Activated CD8-positive, alpha-beta T cell treated with anti-CD3 and anti-CD28 coated beads, Interleukin-2, amount 10 ng/mL, durations not matched to agents 7 days and 5 days (primary cell): Measurements from ENCODE around the gene ZEB1. TPM values are rescaled to one million over a fixed set of nuclear protein-coding genes. Genes with fewer than 3 reads are reported as not detected.

Experiments
- ATAC-seq: fragments of 150-1000 bp; cut with Tn5 transposase; one replicate; pipeline ENCODE4 v1.10.0; 2021; ENCODE audit warnings: moderate library complexity
- CTCF ChIA-PET: fragments of 350-600 bp; sonication (Branson Sonifier 250); formaldehyde crosslinking; loops from one replicate; lab custom pipeline; 2021; ENCODE audit warnings: antibody characterized with exemption; lab: Charles Lee
- POLR2A ChIA-PET: fragments of 350-600 bp; sonication (Branson Sonifier 250); formaldehyde crosslinking; loops from one replicate; lab custom pipeline; 2021; ENCODE audit warnings: antibody characterized with exemption; lab: Charles Lee
- DNase-seq: peaks from one replicate; pipeline ENCODE4 v3.0.0-alpha.2; 2020
- H3K27ac Mint-ChIP-seq: one replicate; pipeline ENCODE4 v1.8.0; 2021; ENCODE audit warnings: mild to moderate bottlenecking, mixed read lengths
- H3K27me3 Mint-ChIP-seq: one replicate; pipeline ENCODE4 v1.8.0; 2021; ENCODE audit warnings: low read depth, mixed read lengths
- H3K36me3 Mint-ChIP-seq: one replicate; pipeline ENCODE4 v1.8.0; 2021; ENCODE audit warnings: low read depth, mixed read lengths
- H3K4me1 Mint-ChIP-seq: one replicate; pipeline ENCODE4 v1.8.0; 2021; ENCODE audit warnings: low read depth, mixed read lengths
- H3K4me3 Mint-ChIP-seq: one replicate; pipeline ENCODE4 v1.8.0; 2021; ENCODE audit warnings: mild to moderate bottlenecking, mixed read lengths
- H3K9me3 Mint-ChIP-seq: one replicate; pipeline ENCODE4 v1.8.0; 2022; ENCODE audit warnings: mixed read lengths; ENCODE audit not compliant: insufficient read depth
- total RNA-seq, 2 experiments: library from RNA; stranded (reverse); gene quantifications; one replicate each; pipeline ENCODE4 v1.2.3, GENCODE V29; 2021

ZEB1 gene
- total RNA-seq: 10 to 100 TPM; 38.3 to 39.3 TPM

GRCh38 chr10:31318854-31319601, at the start of gene ZEB1:
Gene ZEB1, plus strand, starts transcription at chr10:31319216. Its CDS starts 19 bp downstream, at chr10:31319235.
- CTCF ChIA-PET: interaction anchor here (1.0 to 2.1 kb wide), 3 partner anchors 34 to 534 kb away, joined by 3 to 10 read pairs (median 5); partner anchors contain the start of gene ZNF438
- Mint-ChIP-seq H3K27me3 (no peaks in the 10 kb centered on the region), H3K4me1 (peaks cover 53% of the 10 kb centered on the region), H3K27ac (peak within 1 kb of the TSS; percentile 99), H3K36me3 (peaks cover 13% of the 10 kb centered on the region), H3K9me3 (no peaks in the 10 kb centered on the region), H3K4me3 (peak within 1 kb of the TSS; percentile 96)
- POLR2A ChIA-PET: interaction anchor here (0.7 to 3.0 kb wide), 6 partner anchors 21 to 1027 kb away, joined by 3 to 10 read pairs (median 4); partner anchors contain the start of gene ZNF438
- peak; percentile 95 for DNase-seq
- ATAC-seq: peak; percentile 66

GRCh38 chr10:31270954-31271353, 48.1 kb upstream of the ZEB1 start:
- ChIA-PET POLR2A (no interaction called here), CTCF (no interaction called here)
- Mint-ChIP-seq H3K36me3 (no peaks in the 10 kb centered on the region), H3K27ac (no peak overlapping the region), H3K4me3 (no peak overlapping the region), H3K4me1 (no peaks in the 10 kb centered on the region), H3K9me3 (peaks cover 12% of the 10 kb centered on the region), H3K27me3 (no peaks in the 10 kb centered on the region)
- no peak for DNase-seq
- no peak for ATAC-seq

- no peak overlapping the region for H3K4me3 Mint-ChIP-seq
- H3K36me3 Mint-ChIP-seq: no peaks in the 10 kb centered on the region
- no peak for ATAC-seq
- no peaks in the 10 kb centered on the region for H3K4me1 Mint-ChIP-seq
- ChIA-PET CTCF (no interaction called here), POLR2A (no interaction called here)
- no peaks in the 10 kb centered on the region for H3K27me3 Mint-ChIP-seq
- no peak for DNase-seq
- H3K9me3 Mint-ChIP-seq: peaks cover 12% of the 10 kb centered on the region
- H3K27ac Mint-ChIP-seq: no peak overlapping the region
Measured at GRCh38 chr10:31272841-31273240, 46.2 kb upstream of the ZEB1 start.

GRCh38 chr10:31273789-31274188, 45.2 kb upstream of the ZEB1 start:
- H3K4me3 Mint-ChIP-seq: no peak overlapping the region
- ATAC-seq: no peak
- POLR2A ChIA-PET: no interaction called here
- H3K27ac Mint-ChIP-seq: no peak overlapping the region
- no peaks in the 10 kb centered on the region for H3K36me3 Mint-ChIP-seq
- H3K4me1 Mint-ChIP-seq: no peaks in the 10 kb centered on the region
- no peak for DNase-seq
- peaks cover 12% of the 10 kb centered on the region for H3K9me3 Mint-ChIP-seq
- CTCF ChIA-PET: no interaction called here
- H3K27me3 Mint-ChIP-seq: no peaks in the 10 kb centered on the region

- Mint-ChIP-seq H3K4me3 (no peak overlapping the region), H3K9me3 (peaks cover 12% of the 10 kb centered on the region), H3K36me3 (no peaks in the 10 kb centered on the region), H3K27ac (no peak overlapping the region), H3K27me3 (no peaks in the 10 kb centered on the region), H3K4me1 (no peaks in the 10 kb centered on the region)
- ChIA-PET POLR2A (no interaction called here), CTCF (no interaction called here)
- no peak for DNase-seq
- ATAC-seq: no peak
Measured at GRCh38 chr10:31274310-31274709, 44.7 kb upstream of the ZEB1 start.

GRCh38 chr10:31278279-31278941, 40.6 kb upstream of the ZEB1 start:
- no peak for DNase-seq
- H3K27ac Mint-ChIP-seq: no peak overlapping the region
- ChIA-PET CTCF (interaction anchor here (0.7 to 1.0 kb wide), 2 partner anchors 11 to 1286 kb away, joined by 3 read pairs; no protein-coding TSS in a partner anchor), POLR2A (no interaction called here)
- H3K9me3 Mint-ChIP-seq: peaks cover 14% of the 10 kb centered on the region
- peaks cover 5% of the 10 kb centered on the region for H3K27me3 Mint-ChIP-seq
- no peaks in the 10 kb centered on the region for H3K4me1 Mint-ChIP-seq
- H3K4me3 Mint-ChIP-seq: no peak overlapping the region
- no peak for ATAC-seq
- peaks cover 2% of the 10 kb centered on the region for H3K36me3 Mint-ChIP-seq

- Mint-ChIP-seq H3K9me3 (peaks cover 14% of the 10 kb centered on the region), H3K4me1 (no peaks in the 10 kb centered on the region), H3K4me3 (no peak overlapping the region), H3K36me3 (peaks cover 2% of the 10 kb centered on the region), H3K27me3 (peaks cover 5% of the 10 kb centered on the region), H3K27ac (no peak overlapping the region)
- POLR2A ChIA-PET: no interaction called here
- no peak for ATAC-seq
- no peak for DNase-seq
- CTCF ChIA-PET: no interaction called here
Measured at GRCh38 chr10:31280972-31281371, 38.0 kb upstream of the ZEB1 start.

GRCh38 chr10:31288001-31288400, 31.0 kb upstream of the ZEB1 start:
- ChIA-PET POLR2A (no interaction called here), CTCF (no interaction called here)
- Mint-ChIP-seq H3K9me3 (no peaks in the 10 kb centered on the region), H3K27ac (no peak overlapping the region), H3K4me1 (peaks cover 2% of the 10 kb centered on the region), H3K36me3 (no peaks in the 10 kb centered on the region), H3K27me3 (no peaks in the 10 kb centered on the region), H3K4me3 (no peak overlapping the region)
- DNase-seq (no peak), ATAC-seq (no peak)

- ChIA-PET CTCF (no interaction called here), POLR2A (no interaction called here)
- Mint-ChIP-seq H3K27me3 (no peaks in the 10 kb centered on the region), H3K4me1 (peaks cover 2% of the 10 kb centered on the region), H3K27ac (no peak overlapping the region), H3K36me3 (no peaks in the 10 kb centered on the region), H3K4me3 (no peak overlapping the region), H3K9me3 (no peaks in the 10 kb centered on the region)
- DNase-seq: no peak
- ATAC-seq: no peak
Measured at GRCh38 chr10:31288962-31289361, 30.1 kb upstream of the ZEB1 start.

- ATAC-seq (no peak), DNase-seq (no peak)
- no peak overlapping the region for H3K27ac Mint-ChIP-seq
- H3K4me1 Mint-ChIP-seq: peaks cover 2% of the 10 kb centered on the region
- ChIA-PET CTCF (interaction anchor here (1.0 kb wide), 1 partner anchor 479 kb away, joined by 3 read pairs; no protein-coding TSS in a partner anchor), POLR2A (no interaction called here)
- H3K27me3 Mint-ChIP-seq: no peaks in the 10 kb centered on the region
- no peaks in the 10 kb centered on the region for H3K9me3 Mint-ChIP-seq
- no peaks in the 10 kb centered on the region for H3K36me3 Mint-ChIP-seq
- no peak overlapping the region for H3K4me3 Mint-ChIP-seq
Measured at GRCh38 chr10:31290386-31290785, 28.6 kb upstream of the ZEB1 start.

- Mint-ChIP-seq H3K4me3 (no peak overlapping the region), H3K27ac (no peak overlapping the region), H3K27me3 (no peaks in the 10 kb centered on the region), H3K36me3 (no peaks in the 10 kb centered on the region), H3K4me1 (peaks cover 2% of the 10 kb centered on the region), H3K9me3 (no peaks in the 10 kb centered on the region)
- DNase-seq: no peak
- CTCF ChIA-PET: interaction anchor here (1.0 kb wide), 1 partner anchor 479 kb away, joined by 3 read pairs; no protein-coding TSS in a partner anchor
- POLR2A ChIA-PET: no interaction called here
- ATAC-seq: no peak
Measured at GRCh38 chr10:31291123-31291522, 27.9 kb upstream of the ZEB1 start.

- H3K27ac Mint-ChIP-seq: no peak overlapping the region
- no peak overlapping the region for H3K4me3 Mint-ChIP-seq
- H3K36me3 Mint-ChIP-seq: no peaks in the 10 kb centered on the region
- H3K4me1 Mint-ChIP-seq: peaks cover 7% of the 10 kb centered on the region
- ATAC-seq (no peak), DNase-seq (no peak)
- ChIA-PET POLR2A (no interaction called here), CTCF (no interaction called here)
- no peaks in the 10 kb centered on the region for H3K27me3 Mint-ChIP-seq
- no peaks in the 10 kb centered on the region for H3K9me3 Mint-ChIP-seq
Measured at GRCh38 chr10:31294558-31294957, 24.5 kb upstream of the ZEB1 start.
